Right cardiac atrium (tissue), 5 donors: ENCODE results near the gene CAP1. TPM values are rescaled to one million over a fixed set of nuclear protein-coding genes. Genes with fewer than 3 reads are reported as not detected.
"Not testable (repeated sequence)": the region's sequence is repeated elsewhere in the genome, so short reads cannot be mapped to it uniquely, and the experiment has no call there.

Experiments used
- ATAC-seq, 2 donors: fragments of 200-7000 bp; cut with Tn5 transposase; one replicate each; pipeline versions ENCODE4 v1.8.0 to v1.9.1; 2020; ENCODE audit warnings: moderate library complexity in 2 of 2, mild to moderate bottlenecking in 1 of 2
- DNase-seq, 3 donors: peaks; one replicate each; pipeline ENCODE4 v3.0.0-alpha.2; 2020
- H3K27ac ChIP-seq: one replicate; pipeline ENCODE4 v1.5.1; 2013; ENCODE audit warnings: mild to moderate bottlenecking, low read length, control low read depth, moderate library complexity
- H3K27me3 ChIP-seq: one replicate; pipeline ENCODE4 v1.6.1; 2013; ENCODE audit not compliant: control insufficient read depth, insufficient read depth
- H3K4me1 ChIP-seq: one replicate; pipeline ENCODE4 v1.6.1; 2013; ENCODE audit warnings: low read length; ENCODE audit not compliant: control insufficient read depth, insufficient read depth
- H3K4me3 ChIP-seq: one replicate; pipeline ENCODE4 v1.5.1; 2013; ENCODE audit warnings: low read length, control low read depth
- H3K9me3 ChIP-seq: one replicate; pipeline ENCODE4 v1.6.1; 2013; ENCODE audit warnings: low read length; ENCODE audit not compliant: control insufficient read depth
- WGBS: extraction: QIAGEN DNeasy Blood & Tissue Kit; methylation state at CpG from one replicate; pipeline ENCODE4 v1.1.7; 2013; 5-methylcytosine and 5-hydroxymethylcytosine counted together
- intact Hi-C, 4 donors: fragments of 100-400 bp; cut with DNase I; formaldehyde crosslinking; loops; one replicate each; pipeline versions ENCODE4 v1.11.0 to v1.14.0; 2022 to 2023
- polyA plus RNA-seq: library from polyadenylated mRNA; stranded (reverse); fragments of 200-250 nt; gene quantifications from one replicate; pipeline ENCODE4 v1.2.3, GENCODE V29; 2013
- total RNA-seq, 4 donors: library from RNA; stranded (reverse); fragmentation: NEBNext Ultra II Directional; extraction: Animal tissue kit (Norgen Biotek cat#: 25700); gene quantifications; one replicate each; pipeline ENCODE4 v1.2.1, GENCODE V29; 2021
- donor health status: healthy with polysubstance abuse.
- donor health status: DM: no; HTN: yes; CAD: no.
- donor health status: DM: no; HTN: no; CAD: no.
- donor health status: DM: no; HTN: yes; CAD: no; lungs with severe emphysema.
- donor health status: DM: yes; HTN: yes; CAD: no.

Gene CAP1
- total and polyA plus RNA-seq, 5 donors, result 43.8 to 118 (median 89.5) TPM

- ATAC-seq, result no peak
- H3K9me3 ChIP-seq, result no peaks in the 10 kb centered on the region
- no peak overlapping the region for H3K4me3 ChIP-seq
- no peaks in the 10 kb centered on the region for H3K4me1 ChIP-seq
- H3K27me3 ChIP-seq, result no peaks in the 10 kb centered on the region
- WGBS, result 53% methylated on average over 3 of the region's 3 CpGs
- intact Hi-C loops, result no loop called here
- no peak overlapping the region for H3K27ac ChIP-seq
- DNase-seq, result no peak
These were observed 9.9 kb upstream of the CAP1 start for GRCh38 chr1:40030528-40031135.

GRCh38 chr1:40032240-40032891 is 8.2 kb upstream of the CAP1 start:
- 47% methylated on average over 4 of the region's 4 CpGs for WGBS
- peak; percentile 34 to 52 for ATAC-seq
- Histone ChIP-seq H3K4me1 (peaks cover 3% of the 10 kb centered on the region), H3K9me3 (no peaks in the 10 kb centered on the region), H3K4me3 (no peak overlapping the region), H3K27ac (no peak overlapping the region), H3K27me3 (no peaks in the 10 kb centered on the region)
- intact Hi-C loops, result no loop called here
- peak in 2 of 3 donors; percentile 32 to 66 for DNase-seq

- Histone ChIP-seq H3K4me3 (no peak overlapping the region), H3K27me3 (no peaks in the 10 kb centered on the region), H3K4me1 (peaks cover 5% of the 10 kb centered on the region), H3K9me3 (no peaks in the 10 kb centered on the region), H3K27ac (peak overlapping the region; percentile 51)
- no peak for ATAC-seq
- intact Hi-C loops, result no loop called here
- DNase-seq, result no peak
- WGBS, result 46% methylated on average over 2 of the region's 2 CpGs
These were observed 5.7 kb upstream of the CAP1 start for GRCh38 chr1:40034869-40035268.

- Histone ChIP-seq H3K27ac (peak overlapping the region; percentile 82), H3K4me3 (no peak overlapping the region), H3K4me1 (peaks cover 8% of the 10 kb centered on the region), H3K27me3 (no peaks in the 10 kb centered on the region), H3K9me3 (no peaks in the 10 kb centered on the region)
- ATAC-seq (peak; percentile 5 to 16), DNase-seq (peak; percentile 84 to 90 (median 86))
- intact Hi-C loops, result no loop called here
- WGBS, result 10% methylated on average over 4 of the region's 4 CpGs
These were observed 4.0 kb upstream of the CAP1 start for GRCh38 chr1:40036574-40036973.

GRCh38 chr1:40037254-40037653 is 3.3 kb upstream of the CAP1 start:
- H3K27me3 ChIP-seq, H3K9me3 ChIP-seq, H3K4me1 ChIP-seq, ATAC-seq, DNase-seq, H3K27ac ChIP-seq, intact Hi-C loops, H3K4me3 ChIP-seq: not testable (repeated sequence)
- 89% methylated on average over 8 of the region's 8 CpGs for WGBS

- WGBS, result 46% methylated on average over 3 of the region's 3 CpGs
- DNase-seq (no peak), ATAC-seq (no peak)
- Histone ChIP-seq H3K4me1 (peaks cover 11% of the 10 kb centered on the region), H3K27ac (no peak overlapping the region), H3K4me3 (no peak overlapping the region), H3K9me3 (no peaks in the 10 kb centered on the region), H3K27me3 (no peaks in the 10 kb centered on the region)
- intact Hi-C loops, result no loop called here
These were observed 1.8 kb upstream of the CAP1 start for GRCh38 chr1:40038697-40039096.

- intact Hi-C loops, result no loop called here
- ATAC-seq (peak in 1 of 2 donors; percentile 0), DNase-seq (no peak)
- under 1% methylated on average over 10 of the region's 10 CpGs for WGBS
- H3K27ac ChIP-seq, result peak overlapping the region; percentile 97
- H3K9me3 ChIP-seq, result no peaks in the 10 kb centered on the region
- H3K4me1 ChIP-seq, result peaks cover 11% of the 10 kb centered on the region
- H3K27me3 ChIP-seq, result no peaks in the 10 kb centered on the region
- H3K4me3 ChIP-seq, result peak overlapping the region; percentile 54
These were observed 1.2 kb upstream of the CAP1 start for GRCh38 chr1:40039245-40039756.

- Histone ChIP-seq H3K27ac (peak overlapping the region; percentile 97), H3K4me1 (peaks cover 13% of the 10 kb centered on the region)
These were observed 595 bp upstream of the CAP1 start for GRCh38 chr1:40039757-40040510.

GRCh38 chr1:40041466-40041838 is 923 bp downstream of the CAP1 start:
- ATAC-seq (no peak), DNase-seq (no peak)
- H3K9me3 ChIP-seq, result no peaks in the 10 kb centered on the region
- H3K4me1 ChIP-seq, result peaks cover 17% of the 10 kb centered on the region
- 17% methylated on average over 5 of the region's 5 CpGs for WGBS
- intact Hi-C loops, result no loop called here
- H3K27ac ChIP-seq, result peak overlapping the region; percentile 87
- H3K27me3 ChIP-seq, result no peaks in the 10 kb centered on the region
- H3K4me3 ChIP-seq, result peak overlapping the region; percentile 85

More at GRCh38 chr1:40039757-40040510, 595 bp upstream of the CAP1 start:
- no peaks in the 10 kb centered on the region for H3K27me3 ChIP-seq
- H3K4me3 ChIP-seq, result peak overlapping the region; percentile 54
- ATAC-seq (peak; percentile 83 to 84), DNase-seq (peak; percentile 94 to 97 (median 95))
- under 1% methylated on average over 52 of the region's 52 CpGs for WGBS
- H3K9me3 ChIP-seq, result no peaks in the 10 kb centered on the region
- intact Hi-C loops, result no loop called here

- intact Hi-C loops, result no loop called here
- Histone ChIP-seq H3K4me1 (peaks cover 15% of the 10 kb centered on the region), H3K4me3 (no peak overlapping the region), H3K27me3 (no peaks in the 10 kb centered on the region), H3K9me3 (no peaks in the 10 kb centered on the region), H3K27ac (no peak overlapping the region)
- no peak for ATAC-seq
- DNase-seq, result no peak
- WGBS, result 70% methylated on average over 4 of the region's 4 CpGs
These were observed 1.8 kb downstream of the CAP1 start for GRCh38 chr1:40042341-40042740.

GRCh38 chr1:40044110-40044509 is 3.6 kb downstream of the CAP1 start:
- intact Hi-C loops, result no loop called here
- no peak for ATAC-seq
- Histone ChIP-seq H3K4me3 (no peak overlapping the region), H3K4me1 (peaks cover 14% of the 10 kb centered on the region), H3K27me3 (no peaks in the 10 kb centered on the region), H3K9me3 (no peaks in the 10 kb centered on the region), H3K27ac (no peak overlapping the region)
- 65% methylated on average over 3 of the region's 3 CpGs for WGBS
- DNase-seq, result no peak
